Keratinocyte (primary cell): Measurements from ENCODE around the gene ORAI3. TPM values are rescaled to one million over a fixed set of nuclear protein-coding genes. Genes with fewer than 3 reads are reported as not detected.

Source experiments
- DNase-seq: peaks from one replicate; pipeline ENCODE4 v3.0.0-alpha.2; 2011; ENCODE audit warnings: low read depth, missing footprints, low spot score
- FAIRE-seq: peaks from 2 replicates; lab custom pipeline; 2011; peaks lifted over from hg19 to GRCh38; lab: Jason Lieb, UNC
- H2AFZ ChIP-seq: 2 replicates; pipeline ENCODE4 v1.6.0; 2012; ENCODE audit warnings: low read length, control low read depth, inconsistent platforms; ENCODE audit not compliant: control insufficient read depth
- H3K27ac ChIP-seq: 2 replicates; pipeline ENCODE4 v1.5.1; 2011; ENCODE audit warnings: low read length; ENCODE audit not compliant: control insufficient read depth, insufficient read depth
- H3K27me3 ChIP-seq: 3 replicates; pipeline ENCODE4 v1.6.0; 2011; ENCODE audit warnings: low read length; ENCODE audit not compliant: control insufficient read depth, insufficient read depth; ENCODE audit errors: extremely low read depth
- H3K36me3 ChIP-seq, 2 experiments: 2 replicates in 1 of 2; 3 replicates in 1 of 2; pipeline ENCODE4 v1.5.1; 2011; ENCODE audit warnings: low read length in 2 of 2, mild to moderate bottlenecking in 1 of 2; ENCODE audit not compliant: control insufficient read depth in 2 of 2, insufficient read depth in 2 of 2; ENCODE audit errors: extremely low read depth in 1 of 2
- H3K4me1 ChIP-seq: 3 replicates; pipeline ENCODE4 v1.5.1; 2011; ENCODE audit warnings: low read length; ENCODE audit not compliant: control insufficient read depth, insufficient read depth; ENCODE audit errors: extremely low read depth
- H3K4me2 ChIP-seq: 3 replicates; pipeline ENCODE4 v1.6.0; 2011; ENCODE audit warnings: low read depth, low read length; ENCODE audit not compliant: control insufficient read depth, insufficient read depth; ENCODE audit errors: extremely low read depth
- H3K4me3 ChIP-seq, 3 experiments: fragments of 200-600 bp in 1 of 3; sonication (generic) in 1 of 3; 2 replicates in 2 of 3; 3 replicates in 1 of 3; pipeline ENCODE4 v1.5.1; 2011 to 2016; ENCODE audit warnings: low read length in 3 of 3, mild to moderate bottlenecking in 3 of 3, control low read depth in 2 of 3, inconsistent platforms in 1 of 3, low read depth in 1 of 3, mixed read lengths in 1 of 3, mixed run types in 1 of 3, moderate library complexity in 1 of 3; ENCODE audit not compliant: control insufficient read depth in 2 of 3, insufficient read depth in 2 of 3; ENCODE audit errors: extremely low read depth in 1 of 3
- H3K79me2 ChIP-seq: 2 replicates; pipeline ENCODE4 v1.6.0; 2012; ENCODE audit warnings: low read length; ENCODE audit not compliant: control insufficient read depth, insufficient read depth
- H3K9ac ChIP-seq: 3 replicates; pipeline ENCODE4 v1.6.0; 2011; ENCODE audit warnings: low read length; ENCODE audit not compliant: control insufficient read depth, insufficient read depth; ENCODE audit errors: extremely low read depth
- H3K9me1 ChIP-seq: 3 replicates; pipeline ENCODE4 v1.6.0; 2011; ENCODE audit warnings: low read length; ENCODE audit not compliant: control insufficient read depth, insufficient read depth; ENCODE audit errors: extremely low read depth
- H3K9me3 ChIP-seq: 2 replicates; pipeline ENCODE4 v1.5.1; 2012; ENCODE audit warnings: low read depth, low read length; ENCODE audit not compliant: control insufficient read depth
- H4K20me1 ChIP-seq: 3 replicates; pipeline ENCODE4 v1.6.0; 2011; ENCODE audit warnings: low read length; ENCODE audit not compliant: control insufficient read depth, insufficient read depth; ENCODE audit errors: extremely low read depth
- EZH2 ChIP-seq: IDR thresholded peaks from one replicate; pipeline ENCODE4 v1.6.1; 2012; ENCODE audit warnings: inconsistent platforms, mild to moderate bottlenecking, low read length, moderate library complexity
- dilution Hi-C: fragments of 300-500 bp; cut with MboI; formaldehyde crosslinking; loops from one replicate; pipeline ENCODE4 v1.7.0; 2020; ENCODE audit warnings: low sequenced_read_pairs; ENCODE audit not compliant: extremely low pct_ligation_motif_present
- polyA plus RNA-seq, 5 experiments: library from polyadenylated mRNA; depleted of rRNA in 3 of 5; stranded (reverse) in 3 of 5; stranded (forward) in 1 of 5; unstranded in 1 of 5; fragments of >200 nt; gene quantifications; 1 replicate in 1 of 5; 2 replicates in 3 of 5; 3 replicates in 1 of 5; pipeline versions ENCODE4 v1.2.1 to v1.2.3, GENCODE V29; 2011 to 2012; ENCODE audit warnings: missing spikeins in 2 of 5, low read depth in 1 of 5, low replicate concordance in 1 of 5
- TF ChIP-seq, protein P1 (sequence below), 3 experiments: IDR thresholded peaks in 1 of 3; conservative IDR thresholded peaks in 1 of 3; optimal IDR thresholded peaks in 1 of 3; 2 replicates in 2 of 3; 3 replicates in 1 of 3; pipeline versions ENCODE3 to v1.5.1; 2011; ENCODE audit warnings: low read length in 3 of 3, mild to moderate bottlenecking in 3 of 3, moderate library complexity in 2 of 3, control low read depth in 1 of 3, inconsistent platforms in 1 of 3; ENCODE audit not compliant: insufficient read depth in 2 of 3; ENCODE audit errors: extremely low read depth in 1 of 3

ORAI3 gene
- polyA plus RNA-seq, 1 donor (not counting 4 experiments of a cell fraction or from before 2014, with no cell fraction given) = 8.1 TPM

GRCh38 chr16:30954993-30955392 lies 6.1 kb downstream of the ORAI3 start:
- Histone ChIP-seq H3K9ac (no peak overlapping the region), H3K4me3 (no peak overlapping the region), H3K4me2 (no peak overlapping the region), H4K20me1 (peaks cover 2% of the 10 kb centered on the region), H3K9me1 (no peaks in the 10 kb centered on the region), H3K4me1 (peaks cover 22% of the 10 kb centered on the region), H3K27me3 (no peaks in the 10 kb centered on the region), H3K36me3 (peaks cover 9 to 14% of the 10 kb centered on the region in 2 experiments), H3K9me3 (no peaks in the 10 kb centered on the region), H2AFZ (no peak overlapping the region), H3K79me2 (peaks cover 16% of the 10 kb centered on the region), H3K27ac (no peak overlapping the region)
- no peak for TF ChIP-seq EZH2
- dilution Hi-C loops = no loop called here
- no peak for DNase-seq
- FAIRE-seq = no peak

- Histone ChIP-seq H3K27ac (peak overlapping the region; percentile 97), H3K9me1 (no peaks in the 10 kb centered on the region), H3K9me3 (no peaks in the 10 kb centered on the region), H3K9ac (peak overlapping the region; percentile 99), H4K20me1 (peaks cover 2% of the 10 kb centered on the region), H3K36me3 (peaks cover 19 to 27% of the 10 kb centered on the region in 2 experiments), H2AFZ (peak overlapping the region; percentile 82), H3K4me3 (peak overlapping the region; percentile 79 to 89 (median 85)), H3K27me3 (no peaks in the 10 kb centered on the region), H3K79me2 (peaks cover 24% of the 10 kb centered on the region), H3K4me1 (peaks cover 12% of the 10 kb centered on the region), H3K4me2 (peak overlapping the region; percentile 90)
- no peak for TF ChIP-seq EZH2
- TF ChIP-seq, protein P1, sequence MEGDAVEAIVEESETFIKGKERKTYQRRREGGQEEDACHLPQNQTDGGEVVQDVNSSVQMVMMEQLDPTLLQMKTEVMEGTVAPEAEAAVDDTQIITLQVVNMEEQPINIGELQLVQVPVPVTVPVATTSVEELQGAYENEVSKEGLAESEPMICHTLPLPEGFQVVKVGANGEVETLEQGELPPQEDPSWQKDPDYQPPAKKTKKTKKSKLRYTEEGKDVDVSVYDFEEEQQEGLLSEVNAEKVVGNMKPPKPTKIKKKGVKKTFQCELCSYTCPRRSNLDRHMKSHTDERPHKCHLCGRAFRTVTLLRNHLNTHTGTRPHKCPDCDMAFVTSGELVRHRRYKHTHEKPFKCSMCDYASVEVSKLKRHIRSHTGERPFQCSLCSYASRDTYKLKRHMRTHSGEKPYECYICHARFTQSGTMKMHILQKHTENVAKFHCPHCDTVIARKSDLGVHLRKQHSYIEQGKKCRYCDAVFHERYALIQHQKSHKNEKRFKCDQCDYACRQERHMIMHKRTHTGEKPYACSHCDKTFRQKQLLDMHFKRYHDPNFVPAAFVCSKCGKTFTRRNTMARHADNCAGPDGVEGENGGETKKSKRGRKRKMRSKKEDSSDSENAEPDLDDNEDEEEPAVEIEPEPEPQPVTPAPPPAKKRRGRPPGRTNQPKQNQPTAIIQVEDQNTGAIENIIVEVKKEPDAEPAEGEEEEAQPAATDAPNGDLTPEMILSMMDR (optimal IDR thresholded peaks at IDR 0.05 in 1 of 3, IDR thresholded peaks at IDR 0.05 in 1 of 3, conservative IDR thresholded peaks at IDR 0.05 in 1 of 3; ENCODE audit: extremely low read depth in 1 of 3, insufficient read depth in 2 of 3, low read length in 3 of 3) = peak in 2 of 3 experiments; percentile 26 to 48
- DNase-seq (no peak), FAIRE-seq (no peak)
- dilution Hi-C loops = no loop called here
Observed at GRCh38 chr16:30956601-30957455, 8.0 kb downstream of the ORAI3 start.
